HEK293 (cell line): ENCODE measurements around the gene CACNA2D1.
A peak's percentile ranks its signal among the peaks of the same experiment; 100 is the strongest.

ENCODE experiments used
- CTCF ChIA-PET: fragments of 350-600 bp; formaldehyde crosslinking; extraction: SDS; loops from one replicate; lab custom pipeline; 2021; ENCODE audit warnings: antibody characterized with exemption; lab: Yijun Ruan, JAX
- POLR2A ChIA-PET: fragments of 300-600 bp; formaldehyde crosslinking; extraction: SDS; loops from one replicate; lab custom pipeline; 2020; ENCODE audit warnings: antibody characterized with exemption, inconsistent platforms; lab: Yijun Ruan, JAX
- H3K27ac ChIP-seq: fragments of 200-500 bp; sonication (Bioruptor generic); 2 replicates; pipeline ENCODE4 v1.5.1; 2014; ENCODE audit warnings: low read depth, low read length, control low read depth, inconsistent platforms; ENCODE audit errors: extremely low read depth
- H3K36me3 ChIP-seq, 2 experiments: fragments of 200-500 bp in 1 of 2; sonication (Bioruptor generic) in 1 of 2; 1 replicate in 1 of 2; 2 replicates in 1 of 2; pipeline ENCODE4 v1.5.1; 2014 to 2017; ENCODE audit warnings: inconsistent platforms in 2 of 2, low read length in 2 of 2; ENCODE audit not compliant: control insufficient read depth in 2 of 2, insufficient read depth in 1 of 2
- H3K4me1 ChIP-seq: fragments of 200-500 bp; sonication (Bioruptor generic); 2 replicates; pipeline ENCODE4 v1.5.1; 2014; ENCODE audit warnings: mild to moderate bottlenecking, low read length, inconsistent platforms; ENCODE audit not compliant: control insufficient read depth, insufficient read depth
- H3K4me3 ChIP-seq: 2 replicates; pipeline ENCODE4 v1.5.1; 2011; ENCODE audit warnings: low read depth, mild to moderate bottlenecking, control low read depth, low read length, moderate library complexity
- H3K9me3 ChIP-seq: fragments of 200-500 bp; sonication (Bioruptor generic); 2 replicates; pipeline ENCODE4 v1.5.1; 2014; ENCODE audit warnings: low read depth, low read length, inconsistent platforms; ENCODE audit not compliant: control insufficient read depth, insufficient read depth
- AEBP2 ChIP-seq: fragments of 450-650 bp; formaldehyde crosslinking; IDR thresholded peaks from 2 replicates; pipeline ENCODE4 v1.5.1; 2016; ENCODE audit warnings: missing biosample characterization, missing genetic modification characterization, borderline replicate concordance
- FEZF1 ChIP-seq: fragments of 450-650 bp; formaldehyde crosslinking; IDR thresholded peaks from 2 replicates; pipeline ENCODE4 v1.5.1; 2016; ENCODE audit warnings: missing biosample characterization, missing genetic modification characterization
- GLIS1 ChIP-seq: fragments of 450-650 bp; formaldehyde crosslinking; IDR thresholded peaks from 2 replicates; pipeline ENCODE4 v1.5.1; 2016; ENCODE audit warnings: missing biosample characterization, missing genetic modification characterization
- IKZF3 ChIP-seq: fragments of 450-650 bp; IDR thresholded peaks from 2 replicates; pipeline ENCODE4 v1.5.0; 2018; ENCODE audit warnings: missing biosample characterization, mild to moderate bottlenecking, missing genetic modification characterization, moderate library complexity
- OSR2 ChIP-seq: fragments of 450-650 bp; formaldehyde crosslinking; IDR thresholded peaks from 2 replicates; pipeline ENCODE4 v1.5.1; 2016; ENCODE audit warnings: missing biosample characterization, missing genetic modification characterization
- PRDM6 ChIP-seq: fragments of 450-650 bp; formaldehyde crosslinking; IDR thresholded peaks from 2 replicates; pipeline ENCODE4 v1.5.1; 2017; ENCODE audit warnings: missing biosample characterization, missing genetic modification characterization
- SCRT1 ChIP-seq: fragments of 450-650 bp; formaldehyde crosslinking; IDR thresholded peaks from 2 replicates; pipeline ENCODE4 v1.5.1; 2016; ENCODE audit warnings: missing biosample characterization, missing genetic modification characterization, borderline replicate concordance
- ZEB2 ChIP-seq: fragments of 450-650 bp; formaldehyde crosslinking; IDR thresholded peaks from 2 replicates; pipeline ENCODE4 v1.5.1; 2016; ENCODE audit warnings: missing biosample characterization, missing genetic modification characterization
- ZNF555 ChIP-seq: fragments of 450-650 bp; formaldehyde crosslinking; conservative IDR thresholded peaks from 2 replicates; pipeline ENCODE4 v1.5.1; 2017; ENCODE audit warnings: missing biosample characterization, mild to moderate bottlenecking, missing genetic modification characterization, inconsistent platforms
- ZNF558 ChIP-seq: fragments of 450-650 bp; formaldehyde crosslinking; IDR thresholded peaks from 2 replicates; pipeline ENCODE4 v1.5.1; 2016; ENCODE audit warnings: missing biosample characterization, missing genetic modification characterization
- ZNF629 ChIP-seq: fragments of 450-650 bp; formaldehyde crosslinking; IDR thresholded peaks from 2 replicates; pipeline ENCODE4 v1.5.1; 2017; ENCODE audit warnings: missing biosample characterization, missing genetic modification characterization
- ZNF654 ChIP-seq: fragments of 450-650 bp; formaldehyde crosslinking; IDR thresholded peaks from 2 replicates; pipeline ENCODE4 v1.5.1; 2016; ENCODE audit warnings: low read depth, missing biosample characterization, missing genetic modification characterization
- TF ChIP-seq, protein P1 (sequence below): fragments of 450-650 bp; formaldehyde crosslinking; IDR thresholded peaks from 2 replicates; pipeline ENCODE4 v1.5.1; 2016; ENCODE audit warnings: missing biosample characterization, missing genetic modification characterization, low read depth

Gene CACNA2D1

DNA sequence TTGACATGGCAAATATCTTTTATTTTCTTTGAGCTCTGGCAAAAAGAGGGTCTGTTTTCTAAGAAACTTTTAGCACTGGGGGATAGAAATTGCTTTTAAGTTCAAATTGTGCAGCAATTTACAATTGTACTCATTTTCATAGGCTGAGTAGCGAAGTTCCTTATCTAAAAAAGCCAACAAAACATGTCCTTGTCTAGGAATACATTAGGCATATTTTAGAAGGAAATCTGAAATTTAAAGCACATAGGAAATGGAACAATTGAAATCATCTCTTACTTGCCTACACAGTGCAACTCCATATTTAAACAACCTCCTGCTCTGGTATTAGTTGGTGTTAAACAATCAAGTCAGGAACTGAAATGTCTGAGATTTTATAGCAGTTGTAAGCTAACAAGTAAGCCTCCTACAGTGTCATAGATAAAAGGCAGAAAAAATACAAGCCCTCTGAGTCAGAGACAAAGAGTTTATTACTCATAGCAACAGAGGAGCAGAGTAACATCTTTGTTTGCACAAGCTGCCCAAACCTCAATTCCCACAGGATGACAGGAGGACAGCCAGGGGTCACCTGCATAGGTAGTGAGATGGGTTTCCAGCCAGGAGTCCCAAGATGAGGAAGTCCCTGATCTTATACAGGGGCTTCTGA lies 393.6 kb downstream of the CACNA2D1 start (continued):
- TF ChIP-seq PRDM6 (tag by site-specific recombination) (peak; percentile 67), GLIS1 (peak; percentile 92), ZNF555 (tag by site-specific recombination) (no peak), FEZF1 (tag by site-specific recombination) (peak; percentile 80), IKZF3 (tag by site-specific recombination) (0 out of 2 replicates have a peak, but pooled peaks have one; percentile 38), SCRT1 (tag by site-specific recombination) (0 out of 2 replicates have a peak, but pooled peaks have one; percentile 9), ZEB2 (tag by site-specific recombination) (peak; percentile 46; the same call in 1 of the 2 replicates), AEBP2 (tag by site-specific recombination) (no peak), OSR2 (tag by site-specific recombination) (peak; percentile 28; the same call in 1 of the 2 replicates), ZNF629 (0 out of 2 replicates have a peak, but pooled peaks have one; percentile 18)
- TF ChIP-seq, all 188 proteins: peak for 11

DNA sequence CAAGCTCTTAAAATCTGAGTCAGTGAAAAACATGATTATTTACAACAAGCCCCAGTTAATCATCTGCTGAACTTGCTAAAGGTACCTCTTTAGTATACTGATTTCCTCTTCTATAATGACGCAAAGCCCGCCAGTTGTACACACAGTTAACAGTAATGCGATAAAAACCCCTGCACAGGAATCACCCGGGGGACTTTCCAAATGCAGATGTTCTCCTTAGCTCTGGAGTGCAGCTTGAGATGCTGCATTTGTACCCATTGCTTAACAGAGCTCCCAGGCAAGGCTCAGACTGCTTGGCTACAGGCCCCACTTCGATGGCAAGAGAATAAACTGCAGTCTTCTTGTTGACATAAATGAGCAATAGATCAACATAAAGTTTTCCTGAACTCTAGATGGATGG lies 394.1 kb downstream of the CACNA2D1 start:
- Histone ChIP-seq H3K4me1 (peaks cover 31% of the 10 kb centered on the region), H3K9me3 (no peaks in the 10 kb centered on the region), H3K4me3 (no peak overlapping the region), H3K27ac (peak overlapping the region; percentile 45; the same call in 1 of the 2 replicates), H3K36me3 (no peaks in the 10 kb centered on the region)
- POLR2A ChIA-PET: no interaction called here
- no peak for TF ChIP-seq ZNF558 (tag by site-specific recombination)
- TF ChIP-seq, all 188 proteins: peak for 0
- CTCF ChIA-PET: interaction anchor here (0.6 kb wide), 2 partner anchors 24 to 1616 kb away, joined by 3 read pairs; no protein-coding TSS in a partner anchor

DNA sequence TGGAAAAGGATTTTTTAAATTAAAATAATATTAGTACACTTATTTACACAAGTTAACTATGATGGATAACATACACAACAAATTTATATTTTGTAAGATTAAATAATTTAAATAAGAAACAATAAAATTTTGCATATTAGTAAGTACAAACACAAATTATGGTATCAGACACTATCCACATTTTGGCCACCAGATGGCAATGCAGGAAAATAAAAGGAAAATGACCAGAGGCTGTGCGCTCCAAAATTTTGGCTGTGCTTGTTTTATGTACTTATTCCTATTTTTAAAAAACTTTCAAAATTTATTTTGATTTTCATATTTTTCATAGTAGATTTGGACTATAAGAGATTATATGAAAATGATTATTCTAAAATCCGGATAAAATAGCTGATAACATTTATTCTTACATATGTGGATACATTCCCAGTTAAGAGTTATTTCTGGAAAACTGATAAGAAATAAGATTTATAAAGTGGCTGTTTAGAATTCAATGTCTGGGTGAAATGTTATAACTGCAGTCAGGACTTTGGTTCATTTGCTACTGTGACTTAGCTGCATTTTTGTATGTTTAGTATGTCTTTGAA lies 399.0 kb downstream of the CACNA2D1 start:
- Histone ChIP-seq H3K9me3 (no peaks in the 10 kb centered on the region), H3K36me3 (no peaks in the 10 kb centered on the region), H3K4me3 (no peak overlapping the region), H3K4me1 (peaks cover 7% of the 10 kb centered on the region), H3K27ac (no peak overlapping the region)
- ChIA-PET POLR2A (no interaction called here), CTCF (interaction anchor here (0.6 to 2.3 kb wide), 22 partner anchors 9 to 1533 kb away, joined by 3 to 10 read pairs (median 4); no protein-coding TSS in a partner anchor)
- TF ChIP-seq, protein P1, sequence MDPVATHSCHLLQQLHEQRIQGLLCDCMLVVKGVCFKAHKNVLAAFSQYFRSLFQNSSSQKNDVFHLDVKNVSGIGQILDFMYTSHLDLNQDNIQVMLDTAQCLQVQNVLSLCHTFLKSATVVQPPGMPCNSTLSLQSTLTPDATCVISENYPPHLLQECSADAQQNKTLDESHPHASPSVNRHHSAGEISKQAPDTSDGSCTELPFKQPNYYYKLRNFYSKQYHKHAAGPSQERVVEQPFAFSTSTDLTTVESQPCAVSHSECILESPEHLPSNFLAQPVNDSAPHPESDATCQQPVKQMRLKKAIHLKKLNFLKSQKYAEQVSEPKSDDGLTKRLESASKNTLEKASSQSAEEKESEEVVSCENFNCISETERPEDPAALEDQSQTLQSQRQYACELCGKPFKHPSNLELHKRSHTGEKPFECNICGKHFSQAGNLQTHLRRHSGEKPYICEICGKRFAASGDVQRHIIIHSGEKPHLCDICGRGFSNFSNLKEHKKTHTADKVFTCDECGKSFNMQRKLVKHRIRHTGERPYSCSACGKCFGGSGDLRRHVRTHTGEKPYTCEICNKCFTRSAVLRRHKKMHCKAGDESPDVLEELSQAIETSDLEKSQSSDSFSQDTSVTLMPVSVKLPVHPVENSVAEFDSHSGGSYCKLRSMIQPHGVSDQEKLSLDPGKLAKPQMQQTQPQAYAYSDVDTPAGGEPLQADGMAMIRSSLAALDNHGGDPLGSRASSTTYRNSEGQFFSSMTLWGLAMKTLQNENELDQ: no peak
- peak; percentile 67 for TF ChIP-seq ZNF654 (tag by site-specific recombination)
